SK-N-SH (cell line): ENCODE measurements around the gene RARA. TPM values are rescaled to one million over a fixed set of nuclear protein-coding genes. Genes with fewer than 3 reads are reported as not detected.

ENCODE experiments used
- CTCF ChIA-PET: fragments of 300-600, 350-600 bp; formaldehyde crosslinking; extraction: SDS; loops from one replicate; lab custom pipeline; 2021; lab: Yijun Ruan, JAX
- POLR2A ChIA-PET: fragments of 350-600 bp; sonication (Branson Sonifier 250); formaldehyde crosslinking; extraction: SDS; loops from one replicate; lab custom pipeline; 2020; ENCODE audit warnings: antibody characterized with exemption, inconsistent platforms; lab: Yijun Ruan, JAX
- DNase-seq: peaks from one replicate; pipeline ENCODE4 v3.0.0; 2012
- H2AFZ ChIP-seq: fragments of 200-600 bp; sonication (generic); 2 replicates; pipeline ENCODE4 v1.8.1; 2016; ENCODE audit warnings: antibody characterized with exemption, mild to moderate bottlenecking, low read depth
- H3F3A ChIP-seq: fragments of 200-600 bp; sonication (generic); replicated peaks from 2 replicates; pipeline ENCODE3; 2016; ENCODE audit warnings: antibody characterized with exemption, mild to moderate bottlenecking; ENCODE audit not compliant: insufficient read depth
- H3K27ac ChIP-seq, 2 experiments: fragments of 200-500 bp in 1 of 2; fragments of 200-600 bp in 1 of 2; sonication (Bioruptor generic) in 1 of 2; sonication (generic), shearing (Covaris generic) in 1 of 2; 2 replicates each; pipeline versions ENCODE4 v1.5.1 to v1.6.1; 2014 to 2016; ENCODE audit warnings: low read depth in 2 of 2, inconsistent platforms in 1 of 2, low read length in 1 of 2, mild to moderate bottlenecking in 1 of 2, mixed read lengths in 1 of 2
- H3K27me3 ChIP-seq: fragments of 200-600 bp; sonication (generic), shearing (Covaris generic); 2 replicates; pipeline ENCODE4 v1.6.1; 2016; ENCODE audit warnings: mixed run types; ENCODE audit not compliant: insufficient read depth
- H3K36me3 ChIP-seq, 2 experiments: fragments of 200-500 bp in 1 of 2; fragments of 200-600 bp in 1 of 2; sonication (Bioruptor generic) in 1 of 2; sonication (generic) in 1 of 2; replicated peaks in 1 of 2; 2 replicates each; pipeline versions ENCODE3 to v1.5.1; 2014 to 2016; ENCODE audit warnings: low read length in 1 of 2, mild to moderate bottlenecking in 1 of 2; ENCODE audit not compliant: insufficient read depth in 2 of 2, control insufficient read depth in 1 of 2
- H3K4me1 ChIP-seq, 2 experiments: fragments of 200-500 bp in 1 of 2; fragments of 200-600 bp in 1 of 2; sonication (Bioruptor generic) in 1 of 2; sonication (generic), shearing (Covaris generic) in 1 of 2; 2 replicates each; pipeline versions ENCODE4 v1.5.1 to v1.6.1; 2014 to 2016; ENCODE audit warnings: low read depth in 1 of 2, low read length in 1 of 2, mixed run types in 1 of 2; ENCODE audit not compliant: insufficient read depth in 2 of 2, control insufficient read depth in 1 of 2
- H3K4me2 ChIP-seq: fragments of 200-600 bp; sonication (generic), shearing (Covaris generic); 2 replicates; pipeline ENCODE4 v1.6.1; 2017; ENCODE audit warnings: mixed run types
- H3K4me3 ChIP-seq, 2 experiments: fragments of 200-500 bp in 1 of 2; fragments of 200-600 bp in 1 of 2; sonication (Bioruptor generic) in 1 of 2; sonication (generic), shearing (Covaris generic) in 1 of 2; 2 replicates each; pipeline versions ENCODE4 v1.5.1 to v1.8.1; 2014 to 2016; ENCODE audit warnings: low read depth in 2 of 2, inconsistent platforms in 1 of 2, low read length in 1 of 2, mild to moderate bottlenecking in 1 of 2, mixed read lengths in 1 of 2, moderate library complexity in 1 of 2
- H3K79me2 ChIP-seq: fragments of 200-600 bp; sonication (generic); 2 replicates; pipeline ENCODE4 v1.8.1; 2017; ENCODE audit warnings: mild to moderate bottlenecking; ENCODE audit not compliant: insufficient read depth
- H3K9ac ChIP-seq: fragments of 200-600 bp; sonication (generic); 2 replicates; pipeline ENCODE4 v1.6.1; 2017; ENCODE audit warnings: mixed run types
- H3K9me2 ChIP-seq: fragments of 200-600 bp; sonication (generic); 2 replicates; pipeline ENCODE4 v1.6.1; 2017; ENCODE audit warnings: mixed run types
- H3K9me3 ChIP-seq: fragments of 200-600 bp; sonication (generic); 2 replicates; pipeline ENCODE4 v1.6.1; 2017; ENCODE audit warnings: mixed run types, mild to moderate bottlenecking, moderate library complexity
- H4K20me1 ChIP-seq: fragments of 200-600 bp; sonication (generic); 2 replicates; pipeline ENCODE4 v1.6.1; 2017; ENCODE audit warnings: mild to moderate bottlenecking, mixed run types; ENCODE audit not compliant: insufficient read depth
- CHD2 ChIP-seq: fragments of 150-350 bp; IDR thresholded peaks from 2 replicates; pipeline ENCODE4 v1.6.1; 2018; ENCODE audit warnings: low read length; ENCODE audit not compliant: partially characterized antibody
- CTCF ChIP-seq: fragments of 200-600 bp; sonication (generic); IDR thresholded peaks from 2 replicates; pipeline ENCODE4 v1.6.1; 2017; ENCODE audit warnings: antibody characterized with exemption, mild to moderate bottlenecking, moderate library complexity
- ELF1 ChIP-seq: IDR thresholded peaks from 2 replicates; pipeline ENCODE4 v1.4.0; 2012
- EZH2phosphoT487 ChIP-seq: fragments of 200-600 bp; sonication (generic); IDR thresholded peaks from 2 replicates; pipeline ENCODE4 v1.6.1; 2017; ENCODE audit warnings: low read depth, mixed run types, mild to moderate bottlenecking, antibody characterized with exemption, moderate library complexity, borderline replicate concordance
- JUND ChIP-seq: IDR thresholded peaks from 2 replicates; pipeline ENCODE4 v1.4.0; 2012
- POLR2AphosphoS5 ChIP-seq: IDR thresholded peaks from 2 replicates; pipeline ENCODE4 v1.6.1; 2012; ENCODE audit warnings: low read depth, low read length
- RXRA ChIP-seq: IDR thresholded peaks from 2 replicates; pipeline ENCODE4 v1.4.0; 2012; ENCODE audit warnings: low read depth, mild to moderate bottlenecking, borderline replicate concordance
- SIN3A ChIP-seq: IDR thresholded peaks from 2 replicates; pipeline ENCODE4 v1.6.1; 2012; ENCODE audit warnings: low read depth, mild to moderate bottlenecking, low read length, moderate library complexity, borderline replicate concordance
- TAF1 ChIP-seq: IDR thresholded peaks from 2 replicates; pipeline ENCODE4 v1.6.1; 2012; ENCODE audit warnings: low read depth, mild to moderate bottlenecking, low read length, moderate library complexity, borderline replicate concordance
- TEAD4 ChIP-seq: IDR thresholded peaks from 2 replicates; pipeline ENCODE4 v1.4.0; 2012; ENCODE audit warnings: mild to moderate bottlenecking, borderline replicate concordance; ENCODE audit not compliant: insufficient read depth
- WGBS: methylation state at CpG from one replicate; pipeline ENCODE4 v1.1.6; 2017; ENCODE audit warnings: low lambda C conversion rate; 5-methylcytosine and 5-hydroxymethylcytosine counted together
- polyA plus RNA-seq, 3 experiments: library from polyadenylated mRNA; depleted of rRNA; stranded (reverse); fragments of >200 nt; gene quantifications; 2 replicates each; pipeline ENCODE4 v1.2.3, GENCODE V29; 2012
- small RNA-seq, 7 experiments: library from RNA; depleted of rRNA; stranded (forward); fragments of <200 nt; gene quantifications; one replicate each; pipeline ENCODE3, GENCODE V24; 2012
- TF ChIP-seq, protein P1 (sequence below): fragments of 150-350 bp; IDR thresholded peaks from 2 replicates; pipeline ENCODE4 v1.6.1; 2017; ENCODE audit warnings: antibody characterized with exemption, low read length, low read depth, borderline replicate concordance
- TF ChIP-seq, protein P2 (sequence below): IDR thresholded peaks from 2 replicates; pipeline ENCODE4; 2012

The RARA gene
- polyA plus RNA-seq, 1 of the 3 experiments (the other 2 are of a cell fraction): 13.3 TPM

GRCh38 chr17:40404003-40404402 lies 95.0 kb downstream of the RARA start:
- CTCF ChIA-PET: interaction anchor here (1.2 kb wide), 1 partner anchor 49 kb away, joined by 4 read pairs; no protein-coding TSS in a partner anchor
- WGBS: 93% methylated on average over 3 of the region's 3 CpGs

More at GRCh38 chr17:40404003-40404402, 95.0 kb downstream of the RARA start:
- no peaks in the 10 kb centered on the region for H3K9me2 ChIP-seq
- peaks cover 20% of the 10 kb centered on the region for H3K79me2 ChIP-seq
- H3K27ac ChIP-seq: peak overlapping the region in 1 of 2 experiments; percentile 6; a peak in 1 of 4 replicates
- H2AFZ ChIP-seq: no peak overlapping the region; the same call in 1 of the 2 replicates
- H3F3A ChIP-seq: peaks cover 59% of the 10 kb centered on the region
- H3K9ac ChIP-seq: no peak overlapping the region
- H3K4me3 ChIP-seq: no peak overlapping the region
- POLR2A ChIA-PET: no interaction called here
- H3K4me1 ChIP-seq: no peaks in the 10 kb centered on the region; a peak in 1 of 4 replicates
- no peaks in the 10 kb centered on the region for H4K20me1 ChIP-seq
- no peaks in the 10 kb centered on the region for H3K9me3 ChIP-seq
- TF ChIP-seq TEAD4 (no peak), POLR2AphosphoS5 (no peak), JUND (no peak), ELF1 (no peak), TAF1 (no peak), SIN3A (no peak), CTCF (no peak), RXRA (no peak), EZH2phosphoT487 (no peak), CHD2 (no peak)
- TF ChIP-seq, protein P1, sequence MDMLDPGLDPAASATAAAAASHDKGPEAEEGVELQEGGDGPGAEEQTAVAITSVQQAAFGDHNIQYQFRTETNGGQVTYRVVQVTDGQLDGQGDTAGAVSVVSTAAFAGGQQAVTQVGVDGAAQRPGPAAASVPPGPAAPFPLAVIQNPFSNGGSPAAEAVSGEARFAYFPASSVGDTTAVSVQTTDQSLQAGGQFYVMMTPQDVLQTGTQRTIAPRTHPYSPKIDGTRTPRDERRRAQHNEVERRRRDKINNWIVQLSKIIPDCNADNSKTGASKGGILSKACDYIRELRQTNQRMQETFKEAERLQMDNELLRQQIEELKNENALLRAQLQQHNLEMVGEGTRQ: no peak
- TF ChIP-seq, protein P2, sequence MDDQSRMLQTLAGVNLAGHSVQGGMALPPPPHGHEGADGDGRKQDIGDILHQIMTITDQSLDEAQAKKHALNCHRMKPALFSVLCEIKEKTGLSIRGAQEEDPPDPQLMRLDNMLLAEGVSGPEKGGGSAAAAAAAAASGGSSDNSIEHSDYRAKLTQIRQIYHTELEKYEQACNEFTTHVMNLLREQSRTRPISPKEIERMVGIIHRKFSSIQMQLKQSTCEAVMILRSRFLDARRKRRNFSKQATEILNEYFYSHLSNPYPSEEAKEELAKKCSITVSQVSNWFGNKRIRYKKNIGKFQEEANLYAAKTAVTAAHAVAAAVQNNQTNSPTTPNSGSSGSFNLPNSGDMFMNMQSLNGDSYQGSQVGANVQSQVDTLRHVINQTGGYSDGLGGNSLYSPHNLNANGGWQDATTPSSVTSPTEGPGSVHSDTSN: no peak
- peaks cover 59 to 61% of the 10 kb centered on the region in 2 experiments for H3K36me3 ChIP-seq
- H3K27me3 ChIP-seq: no peaks in the 10 kb centered on the region
- DNase-seq: no peak
- no peak overlapping the region for H3K4me2 ChIP-seq

Small RNAs within 50 kb of the gene (small RNA-seq; reads per million reads assigned to genes)
- gene RF00019: 0 reads per million in 7 experiments
- gene RNA5SP441: 0 reads per million in 7 experiments

Other genes with a start within 250 kb of the RARA start
- 20.1 and 23.1 TPM in 2 replicates for gene THRA, start 246.2 kb upstream of the RARA start, polyA plus RNA-seq (2012; rRNA removed)
- 2.1 and 6.5 TPM in 2 replicates for gene NR1D1, start 208.6 kb upstream of the RARA start, polyA plus RNA-seq (2012; rRNA removed)
- gene MSL1, start 187.2 kb upstream of the RARA start, polyA plus RNA-seq (2012; rRNA removed): 30.2 and 39.8 TPM in 2 replicates
- 28.0 and 30.4 TPM in 2 replicates for gene CASC3, start 168.6 kb upstream of the RARA start, polyA plus RNA-seq (2012; rRNA removed)
- gene RAPGEFL1, start 131.7 kb upstream of the RARA start, polyA plus RNA-seq (2012; rRNA removed): 5.9 and 6.0 TPM in 2 replicates
- gene WIPF2, start 89.9 kb upstream of the RARA start, polyA plus RNA-seq (2012; rRNA removed): 5.9 and 6.8 TPM in 2 replicates
- gene CDC6, start 21.3 kb upstream of the RARA start, polyA plus RNA-seq (2012; rRNA removed): 12.7 and 12.8 TPM in 2 replicates
- gene GJD3, start 55.6 kb downstream of the RARA start, polyA plus RNA-seq (2012; rRNA removed): not detected in 2 replicates
- 20.6 and 23.2 TPM in 2 replicates for gene TOP2A, start 108.7 kb downstream of the RARA start, polyA plus RNA-seq (2012; rRNA removed)
- gene IGFBP4, start 134.3 kb downstream of the RARA start, polyA plus RNA-seq (2012; rRNA removed): 101 and 128 TPM in 2 replicates
- not detected in 2 replicates for gene TNS4, start 192.4 kb downstream of the RARA start, polyA plus RNA-seq (2012; rRNA removed)